Testis (tissue), 3 donors: ENCODE results near the gene PARVG. TPM values are rescaled to one million over a fixed set of nuclear protein-coding genes. Genes with fewer than 3 reads are reported as not detected.

ENCODE experiments used
- DNase-seq: peaks from one replicate; pipeline ENCODE4 v3.0.0-alpha.2; 2019
- H3K27ac ChIP-seq, 2 donors: fragments of 200-600 bp; sonication (generic); one replicate each; pipeline ENCODE4 v1.5.1; 2019
- H3K27me3 ChIP-seq: fragments of 200-600 bp; sonication (generic); one replicate; pipeline ENCODE4 v1.5.1; 2019
- H3K36me3 ChIP-seq: fragments of 200-600 bp; sonication (generic); one replicate; pipeline ENCODE4 v1.5.1; 2017; ENCODE audit warnings: low read depth; ENCODE audit errors: missing control alignments
- H3K4me1 ChIP-seq: fragments of 200-600 bp; sonication (generic); one replicate; pipeline ENCODE4 v1.5.1; 2019
- H3K4me3 ChIP-seq, 2 donors: fragments of 200-600 bp; sonication (generic); one replicate each; pipeline ENCODE4 v1.5.1; 2017 to 2019
- H3K9me3 ChIP-seq: fragments of 200-600 bp; sonication (generic); one replicate; pipeline ENCODE4 v1.5.1; 2017
- CTCF ChIP-seq, 3 experiments: fragments of 450-650 bp in 2 of 3; fragments of 200-600 bp in 1 of 3; sonication (generic) in 1 of 3; IDR thresholded peaks; one replicate each; pipeline ENCODE4 v1.5.1; 2016 to 2019; ENCODE audit warnings: antibody characterized with exemption in 3 of 3, mild to moderate bottlenecking in 2 of 3, moderate library complexity in 1 of 3
- POLR2A ChIP-seq: fragments of 450-650 bp; IDR thresholded peaks from one replicate; pipeline ENCODE4 v1.6.1; 2017; ENCODE audit warnings: antibody characterized with exemption, mild to moderate bottlenecking, moderate library complexity
- WGBS, 2 donors: methylation state at CpG; one replicate each; pipeline ENCODE4 v1.1.5; 2018; 5-methylcytosine and 5-hydroxymethylcytosine counted together
- intact Hi-C: fragments of 100-400 bp; cut with DNase I; formaldehyde crosslinking; loops from one replicate; pipeline ENCODE4 v1.15.1; 2023; ENCODE audit warnings: low total_unique reads
- polyA plus RNA-seq: library from polyadenylated mRNA; stranded (reverse); fragments of 350-450 nt; fragmentation: Illumina TruSeq; extraction: RNeasy Lipid Tissue Mini Kit (QIAGEN cat#74804); gene quantifications from one replicate; pipeline ENCODE4 v1.2.3, GENCODE V29; 2014; ENCODE audit warnings: low read depth, low replicate concordance; ENCODE audit not compliant: insufficient read depth
- total RNA-seq, 2 donors: library from RNA; depleted of rRNA; stranded (reverse); fragments of >200 nt; gene quantifications; one replicate each; pipeline ENCODE4 v1.2.3, GENCODE V29; 2016

The PARVG gene
- total and polyA plus RNA-seq, 3 donors from 2014 or later: 7.2 to 14.1 (median 9.7) TPM

- intact Hi-C loops: no loop called here
- H3K27me3 ChIP-seq: no peaks in the 10 kb centered on the region
- no peaks in the 10 kb centered on the region for H3K36me3 ChIP-seq
- no peak overlapping the region for H3K4me3 ChIP-seq
- DNase-seq: no peak
- no peaks in the 10 kb centered on the region for H3K9me3 ChIP-seq
- no peak overlapping the region for H3K27ac ChIP-seq
- no peaks in the 10 kb centered on the region for H3K4me1 ChIP-seq
- 86 to 98% methylated on average over 2 of the region's 2 CpGs for WGBS, 2 donors
- TF ChIP-seq CTCF (IDR thresholded peaks at IDR 0.05): no peak
- no peak for TF ChIP-seq POLR2A
Observed at GRCh38 chr22:44199164-44199563, 18.4 kb downstream of the PARVG start.

- intact Hi-C loops: no loop called here
- H3K4me1 ChIP-seq: no peaks in the 10 kb centered on the region
- H3K4me3 ChIP-seq: no peak overlapping the region
- no peaks in the 10 kb centered on the region for H3K27me3 ChIP-seq
- H3K27ac ChIP-seq: no peak overlapping the region
- H3K36me3 ChIP-seq: no peaks in the 10 kb centered on the region
- TF ChIP-seq CTCF (IDR thresholded peaks at IDR 0.05) (no peak), POLR2A (no peak)
- no peaks in the 10 kb centered on the region for H3K9me3 ChIP-seq
- DNase-seq: no peak
- WGBS, 2 donors: 90 to 100% methylated on average over 2 to 5 of the region's 5 CpGs
Observed at GRCh38 chr22:44199866-44200265, 19.1 kb downstream of the PARVG start.

DNA sequence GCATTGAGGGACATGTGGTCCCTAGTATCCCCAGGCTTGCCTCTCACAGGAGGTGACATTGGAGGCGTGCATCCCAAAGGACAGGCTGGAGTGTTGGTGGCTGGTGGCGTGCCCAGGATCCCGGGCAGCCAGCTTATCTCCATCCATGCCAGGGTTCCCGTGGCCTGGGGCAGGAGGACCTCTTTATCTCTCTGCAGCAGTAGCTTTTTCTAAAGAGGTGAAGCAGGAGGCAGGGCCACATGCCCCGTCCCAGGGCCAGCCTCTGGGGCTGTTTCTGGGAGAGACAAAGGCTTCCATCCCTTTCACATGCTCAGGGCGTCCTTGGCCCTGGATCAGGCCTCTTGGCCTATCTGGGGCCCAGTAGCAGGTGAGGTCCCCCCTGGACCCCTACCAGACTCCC lies 19.7 kb downstream of the PARVG start:
- Histone ChIP-seq H3K27me3 (no peaks in the 10 kb centered on the region), H3K27ac (no peak overlapping the region), H3K36me3 (no peaks in the 10 kb centered on the region), H3K4me3 (no peak overlapping the region), H3K9me3 (no peaks in the 10 kb centered on the region), H3K4me1 (no peaks in the 10 kb centered on the region)
- intact Hi-C loops: no loop called here
- 87 to 98% methylated on average over 6 of the region's 6 CpGs for WGBS, 2 donors
- TF ChIP-seq POLR2A (no peak), CTCF (IDR thresholded peaks at IDR 0.05) (no peak)
- DNase-seq: no peak

DNA sequence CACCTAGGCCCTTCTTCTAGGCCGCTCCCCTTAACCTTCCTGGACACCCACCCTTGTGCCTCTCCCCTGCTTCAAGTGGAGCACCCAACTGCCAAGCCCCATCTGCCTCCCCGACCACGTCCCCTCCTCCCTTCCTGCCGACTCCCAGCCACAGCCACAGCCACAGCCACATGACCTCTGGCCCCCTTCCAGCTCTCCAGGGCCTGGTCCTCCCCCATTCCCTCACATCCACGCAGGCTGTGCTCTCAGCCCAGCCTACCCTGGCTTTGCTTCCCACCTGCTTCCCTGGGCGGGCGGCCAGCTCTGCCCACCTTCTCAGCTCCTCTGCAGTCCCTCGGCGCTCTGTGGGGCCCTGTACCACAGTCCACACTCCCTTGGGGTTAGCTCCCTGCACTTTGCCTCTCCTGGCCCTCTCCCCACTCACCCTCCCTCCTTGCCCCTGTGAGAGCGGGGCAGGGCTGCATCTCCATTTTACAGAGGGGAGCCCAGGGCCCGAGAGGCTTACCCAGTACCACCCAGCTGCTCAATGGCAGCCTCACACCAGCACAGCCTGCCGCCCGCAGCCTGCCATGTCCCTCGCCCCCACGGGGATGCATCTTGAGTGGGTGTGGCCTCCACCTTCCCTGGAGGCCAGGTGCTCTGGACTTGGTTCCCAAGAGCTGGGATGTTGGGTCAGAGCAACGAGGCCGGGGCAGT lies 20.3 kb downstream of the PARVG start:
- H3K36me3 ChIP-seq: no peaks in the 10 kb centered on the region
- no peaks in the 10 kb centered on the region for H3K27me3 ChIP-seq
- H3K4me3 ChIP-seq: no peak overlapping the region
- no peak overlapping the region for H3K27ac ChIP-seq
- WGBS, 2 donors: 79 to 86% methylated on average over 14 to 17 of the region's 17 CpGs
- intact Hi-C loops: no loop called here
- peak; percentile 50 for DNase-seq
- no peaks in the 10 kb centered on the region for H3K9me3 ChIP-seq
- H3K4me1 ChIP-seq: no peaks in the 10 kb centered on the region
- no peak for TF ChIP-seq POLR2A
- no peak for TF ChIP-seq CTCF (IDR thresholded peaks at IDR 0.05)

DNA sequence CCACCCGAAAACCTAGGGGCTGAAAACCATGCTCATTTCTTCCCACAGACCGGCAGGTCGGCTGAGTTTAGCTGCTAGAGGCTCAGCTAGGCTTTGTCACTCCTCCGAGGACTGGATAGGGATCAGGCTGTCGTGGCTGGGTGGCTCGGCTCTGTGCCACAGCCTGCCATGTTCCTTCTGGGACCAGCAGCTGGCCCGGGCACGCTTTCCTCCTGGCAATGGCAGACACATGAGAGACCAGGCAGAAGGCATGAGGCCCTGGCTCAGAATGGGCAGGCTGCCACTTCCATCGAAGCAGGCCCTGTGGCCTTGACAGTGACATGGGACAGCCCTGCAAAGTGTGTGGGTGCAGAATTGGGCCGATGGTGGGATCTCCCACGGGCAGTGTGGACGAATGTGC lies 20.9 kb downstream of the PARVG start:
- no peak overlapping the region for H3K4me3 ChIP-seq
- H3K27me3 ChIP-seq: no peaks in the 10 kb centered on the region
- H3K4me1 ChIP-seq: no peaks in the 10 kb centered on the region
- TF ChIP-seq POLR2A (no peak), CTCF (IDR thresholded peaks at IDR 0.05) (no peak)
- no peaks in the 10 kb centered on the region for H3K36me3 ChIP-seq
- H3K27ac ChIP-seq: no peak overlapping the region
- 68 to 79% methylated on average over 11 to 12 of the region's 12 CpGs for WGBS, 2 donors
- H3K9me3 ChIP-seq: no peaks in the 10 kb centered on the region
- no peak for DNase-seq
- intact Hi-C loops: no loop called here
